Measurements from ENCODE around the gene SMURF2.

DNA sequence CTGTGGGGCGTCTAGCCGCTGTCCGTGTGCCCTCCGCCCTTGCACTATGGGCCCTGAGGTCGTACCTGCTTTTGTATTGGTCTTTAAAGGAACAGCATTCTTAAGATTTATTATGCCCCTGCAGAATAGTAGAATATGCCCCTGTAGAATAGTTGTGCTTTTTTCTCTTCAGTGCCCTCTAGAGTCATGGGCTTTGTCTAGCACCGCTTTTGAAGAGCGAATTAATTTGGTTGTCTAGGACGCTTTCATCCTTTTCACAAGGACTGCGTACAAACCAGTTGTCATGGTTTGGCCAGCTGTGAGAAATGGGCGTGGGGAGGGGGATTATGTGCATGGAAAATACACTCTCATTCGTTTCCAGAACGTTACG, 154.7 kb downstream of the SMURF2 start:
- no peak for TF ChIP-seq GATA2 (IDR thresholded peaks at IDR 0.05; ENCODE audit: low read depth, low read length)
- no peak for TF ChIP-seq GATA3 (IDR thresholded peaks at IDR 0.05; ENCODE audit: low read depth, low read length)
